Body of pancreas (tissue), 4 donors: Measurements from ENCODE around the gene KLRB1.

ENCODE experiments used
- POLR2A ChIP-seq, 3 donors: fragments of 450-650 bp; IDR thresholded peaks; one replicate each; pipeline ENCODE4 v1.6.1; 2016; ENCODE audit warnings: antibody characterized with exemption in 3 of 3, mild to moderate bottlenecking in 2 of 3
- TF ChIP-seq, protein P1 (sequence below), 7 experiments: fragments of 450-650 bp in 4 of 7; fragments of 200-600 bp in 3 of 7; sonication (generic) in 3 of 7; IDR thresholded peaks; one replicate each; pipeline ENCODE4 v1.5.1; 2016 to 2019; ENCODE audit warnings: antibody characterized with exemption in 7 of 7

DNA sequence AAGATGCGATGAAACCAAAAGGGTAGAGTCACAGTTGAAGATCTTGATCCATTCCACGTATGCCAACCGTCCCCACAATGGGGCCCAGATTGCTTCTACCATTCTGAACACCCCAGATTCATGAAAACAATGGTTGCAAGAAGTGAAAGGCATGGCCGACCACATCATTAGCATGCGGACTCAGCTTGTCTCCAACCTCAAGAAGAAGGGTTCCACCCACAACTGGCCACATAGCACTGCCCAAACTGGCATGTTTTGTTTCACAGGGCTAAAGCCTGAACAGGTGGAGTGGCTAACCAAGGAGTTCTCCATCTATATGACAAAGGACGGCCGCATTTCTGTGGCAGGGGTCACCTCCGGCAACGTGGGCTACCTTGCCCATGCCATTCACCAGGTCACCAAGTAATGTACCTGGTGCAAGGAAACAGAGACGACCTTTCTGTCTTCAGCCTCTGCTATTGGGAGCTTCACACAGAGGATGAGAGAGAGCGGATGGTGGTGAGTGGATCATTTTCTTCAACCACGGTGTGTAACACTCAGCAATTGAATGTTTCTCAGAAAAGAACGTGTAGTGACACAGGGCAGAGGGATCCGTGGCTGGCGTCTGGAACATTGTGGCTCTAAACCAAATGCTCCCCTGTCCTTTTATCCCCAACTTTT is 35.0 kb upstream of the KLRB1 start:
- TF ChIP-seq, protein P1, sequence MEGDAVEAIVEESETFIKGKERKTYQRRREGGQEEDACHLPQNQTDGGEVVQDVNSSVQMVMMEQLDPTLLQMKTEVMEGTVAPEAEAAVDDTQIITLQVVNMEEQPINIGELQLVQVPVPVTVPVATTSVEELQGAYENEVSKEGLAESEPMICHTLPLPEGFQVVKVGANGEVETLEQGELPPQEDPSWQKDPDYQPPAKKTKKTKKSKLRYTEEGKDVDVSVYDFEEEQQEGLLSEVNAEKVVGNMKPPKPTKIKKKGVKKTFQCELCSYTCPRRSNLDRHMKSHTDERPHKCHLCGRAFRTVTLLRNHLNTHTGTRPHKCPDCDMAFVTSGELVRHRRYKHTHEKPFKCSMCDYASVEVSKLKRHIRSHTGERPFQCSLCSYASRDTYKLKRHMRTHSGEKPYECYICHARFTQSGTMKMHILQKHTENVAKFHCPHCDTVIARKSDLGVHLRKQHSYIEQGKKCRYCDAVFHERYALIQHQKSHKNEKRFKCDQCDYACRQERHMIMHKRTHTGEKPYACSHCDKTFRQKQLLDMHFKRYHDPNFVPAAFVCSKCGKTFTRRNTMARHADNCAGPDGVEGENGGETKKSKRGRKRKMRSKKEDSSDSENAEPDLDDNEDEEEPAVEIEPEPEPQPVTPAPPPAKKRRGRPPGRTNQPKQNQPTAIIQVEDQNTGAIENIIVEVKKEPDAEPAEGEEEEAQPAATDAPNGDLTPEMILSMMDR (IDR thresholded peaks at IDR 0.05) = no peak
- TF ChIP-seq POLR2A (IDR thresholded peaks at IDR 0.05) = no peak
